Stomach (tissue), 4 donors: Measurements from ENCODE around the gene CHSY3.

ENCODE experiments used
- EP300 ChIP-seq: sonication (generic); formaldehyde crosslinking; IDR thresholded peaks from one replicate; pipeline ENCODE4 v1.6.1; 2017; ENCODE audit warnings: antibody characterized with exemption
- POLR2A ChIP-seq, 4 donors: fragments of 450-650 bp; IDR thresholded peaks; one replicate each; pipeline ENCODE4 v1.6.1; 2016; ENCODE audit warnings: antibody characterized with exemption in 4 of 4, control low read depth in 2 of 4, mild to moderate bottlenecking in 1 of 4, moderate library complexity in 1 of 4
- TF ChIP-seq, protein P1 (sequence below), 7 experiments: fragments of 450-650 bp in 4 of 7; fragments of 200-600 bp in 3 of 7; sonication (generic) in 3 of 7; IDR thresholded peaks; one replicate each; pipeline ENCODE4 v1.5.1; 2016 to 2019; ENCODE audit warnings: antibody characterized with exemption in 7 of 7, control low read depth in 2 of 7, mild to moderate bottlenecking in 1 of 7

DNA sequence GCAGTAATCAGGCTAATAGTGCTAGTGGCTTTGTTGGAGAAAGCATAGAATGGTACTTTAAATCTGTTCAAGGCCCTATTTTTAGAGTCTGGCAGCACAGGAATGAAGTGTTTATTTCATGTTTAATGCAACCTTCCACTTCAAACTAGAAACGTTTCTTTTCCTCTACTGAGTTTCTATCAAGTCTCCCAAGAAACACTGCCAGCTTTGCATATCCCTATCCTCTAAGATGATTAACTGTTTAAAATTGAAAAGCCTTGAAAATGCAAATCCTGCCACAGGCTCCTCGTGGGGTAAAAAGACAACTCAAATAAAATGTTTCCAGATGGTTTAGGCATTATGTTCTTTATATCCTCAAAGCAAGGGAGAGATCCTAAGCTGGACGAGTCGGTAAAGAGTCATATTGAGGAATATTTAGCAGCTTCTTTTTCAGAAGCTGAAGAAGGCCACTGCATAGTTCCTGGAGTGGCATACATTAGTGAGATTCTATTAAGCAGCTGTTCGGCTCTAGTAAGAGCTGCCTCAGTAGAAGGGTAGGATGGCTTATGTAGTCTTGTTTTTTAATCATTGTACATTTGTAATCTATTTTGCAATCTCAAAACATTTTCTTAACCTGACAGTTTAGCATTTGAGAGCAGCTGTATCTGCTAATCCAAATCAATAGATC lies 251.2 kb downstream of the CHSY3 start:
- TF ChIP-seq, protein P1, sequence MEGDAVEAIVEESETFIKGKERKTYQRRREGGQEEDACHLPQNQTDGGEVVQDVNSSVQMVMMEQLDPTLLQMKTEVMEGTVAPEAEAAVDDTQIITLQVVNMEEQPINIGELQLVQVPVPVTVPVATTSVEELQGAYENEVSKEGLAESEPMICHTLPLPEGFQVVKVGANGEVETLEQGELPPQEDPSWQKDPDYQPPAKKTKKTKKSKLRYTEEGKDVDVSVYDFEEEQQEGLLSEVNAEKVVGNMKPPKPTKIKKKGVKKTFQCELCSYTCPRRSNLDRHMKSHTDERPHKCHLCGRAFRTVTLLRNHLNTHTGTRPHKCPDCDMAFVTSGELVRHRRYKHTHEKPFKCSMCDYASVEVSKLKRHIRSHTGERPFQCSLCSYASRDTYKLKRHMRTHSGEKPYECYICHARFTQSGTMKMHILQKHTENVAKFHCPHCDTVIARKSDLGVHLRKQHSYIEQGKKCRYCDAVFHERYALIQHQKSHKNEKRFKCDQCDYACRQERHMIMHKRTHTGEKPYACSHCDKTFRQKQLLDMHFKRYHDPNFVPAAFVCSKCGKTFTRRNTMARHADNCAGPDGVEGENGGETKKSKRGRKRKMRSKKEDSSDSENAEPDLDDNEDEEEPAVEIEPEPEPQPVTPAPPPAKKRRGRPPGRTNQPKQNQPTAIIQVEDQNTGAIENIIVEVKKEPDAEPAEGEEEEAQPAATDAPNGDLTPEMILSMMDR (IDR thresholded peaks at IDR 0.05) = no peak
- TF ChIP-seq EP300 (no peak), POLR2A (IDR thresholded peaks at IDR 0.05) (no peak)
